GM13977 (cell line): ENCODE data around the gene CTNNA2.

Source experiments
- DNase-seq: peaks from one replicate; pipeline ENCODE4 v3.0.0; 2012; ENCODE audit warnings: low spot score
- CTCF ChIP-seq: IDR thresholded peaks from 2 replicates; pipeline ENCODE4 v1.5.1; 2012; ENCODE audit warnings: mild to moderate bottlenecking, control low read depth; ENCODE audit not compliant: insufficient read depth; ENCODE audit errors: extremely low read depth, missing control alignments
- in situ Hi-C: fragments of 300-500 bp; cut with MboI; formaldehyde crosslinking; loops from one replicate; pipeline ENCODE4 v1.12.0; 2022; ENCODE audit warnings: low sequenced_read_pairs, low pct_unique_long_range_greater_than_20kb, mixed read lengths, inconsistent platforms; ENCODE audit not compliant: unreplicated experiment

CTNNA2 gene

GRCh38 chr2:79621252-79621651 lies 108.4 kb downstream of the CTNNA2 start:
- no peak for DNase-seq
- no peak for TF ChIP-seq CTCF
- in situ Hi-C loops: no loop called here

GRCh38 chr2:79621755-79622154 lies 108.9 kb downstream of the CTNNA2 start:
- no peak for DNase-seq
- in situ Hi-C loops: no loop called here
- no peak for TF ChIP-seq CTCF

GRCh38 chr2:79622508-79622907 lies 109.7 kb downstream of the CTNNA2 start:
- no peak for TF ChIP-seq CTCF
- no peak for DNase-seq
- in situ Hi-C loops: no loop called here

- TF ChIP-seq CTCF: no peak
- DNase-seq: no peak
- in situ Hi-C loops: no loop called here
These were observed 114.4 kb downstream of the CTNNA2 start for GRCh38 chr2:79627237-79627636.

GRCh38 chr2:79630060-79630459 lies 117.2 kb downstream of the CTNNA2 start:
- no peak for TF ChIP-seq CTCF
- DNase-seq: no peak
- in situ Hi-C loops: no loop called here

GRCh38 chr2:79630972-79631557 lies 118.2 kb downstream of the CTNNA2 start:
- in situ Hi-C loops: no loop called here
- no peak for TF ChIP-seq CTCF
- DNase-seq: no peak

GRCh38 chr2:79638410-79638809 lies 125.6 kb downstream of the CTNNA2 start:
- no peak for DNase-seq
- TF ChIP-seq CTCF: no peak
- in situ Hi-C loops: no loop called here
